Effector CD4-positive, alpha-beta T cell (primary cell): ENCODE data around the gene KIF26B.
"Not testable (repeated sequence)": the region's sequence is repeated elsewhere in the genome, so short reads cannot be mapped to it uniquely, and the experiment has no call there.

Source experiments
- DNase-seq: peaks from one replicate; pipeline ENCODE4 v3.0.0-alpha.2; 2020

The KIF26B gene

GRCh38 chr1:245671349-245671748 lies 516.6 kb downstream of the KIF26B start:
- no peak for DNase-seq

- no peak for DNase-seq
Measured at GRCh38 chr1:245671966-245672767, 517.4 kb downstream of the KIF26B start.

- DNase-seq = not testable (repeated sequence)
Measured at GRCh38 chr1:245672836-245673656, 518.3 kb downstream of the KIF26B start.

DNA sequence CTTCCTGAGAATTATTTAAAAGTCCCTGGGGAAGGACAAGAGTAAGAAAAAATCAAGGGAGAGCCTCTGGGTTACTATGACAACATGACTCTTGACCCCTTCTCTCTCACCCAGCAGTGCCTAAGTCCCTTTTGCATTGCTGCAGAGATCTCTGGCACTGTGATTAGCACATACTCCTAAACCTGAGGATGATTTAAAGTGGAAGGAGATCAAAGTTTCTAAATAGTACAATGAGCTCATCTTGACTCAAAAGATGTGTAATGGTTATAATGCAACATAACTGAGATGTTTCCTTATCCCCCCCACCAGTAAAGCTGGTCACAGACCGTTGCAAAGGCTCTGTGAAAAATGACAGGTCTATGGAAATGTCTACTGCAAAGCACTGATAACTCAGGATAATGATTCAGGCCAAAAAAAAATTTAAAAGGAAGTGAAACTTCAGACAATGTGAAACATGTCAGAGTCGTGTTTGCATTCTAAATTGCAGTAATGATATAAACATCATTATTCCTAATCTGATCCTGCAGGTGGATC lies 519.2 kb downstream of the KIF26B start:
- no peak for DNase-seq

DNA sequence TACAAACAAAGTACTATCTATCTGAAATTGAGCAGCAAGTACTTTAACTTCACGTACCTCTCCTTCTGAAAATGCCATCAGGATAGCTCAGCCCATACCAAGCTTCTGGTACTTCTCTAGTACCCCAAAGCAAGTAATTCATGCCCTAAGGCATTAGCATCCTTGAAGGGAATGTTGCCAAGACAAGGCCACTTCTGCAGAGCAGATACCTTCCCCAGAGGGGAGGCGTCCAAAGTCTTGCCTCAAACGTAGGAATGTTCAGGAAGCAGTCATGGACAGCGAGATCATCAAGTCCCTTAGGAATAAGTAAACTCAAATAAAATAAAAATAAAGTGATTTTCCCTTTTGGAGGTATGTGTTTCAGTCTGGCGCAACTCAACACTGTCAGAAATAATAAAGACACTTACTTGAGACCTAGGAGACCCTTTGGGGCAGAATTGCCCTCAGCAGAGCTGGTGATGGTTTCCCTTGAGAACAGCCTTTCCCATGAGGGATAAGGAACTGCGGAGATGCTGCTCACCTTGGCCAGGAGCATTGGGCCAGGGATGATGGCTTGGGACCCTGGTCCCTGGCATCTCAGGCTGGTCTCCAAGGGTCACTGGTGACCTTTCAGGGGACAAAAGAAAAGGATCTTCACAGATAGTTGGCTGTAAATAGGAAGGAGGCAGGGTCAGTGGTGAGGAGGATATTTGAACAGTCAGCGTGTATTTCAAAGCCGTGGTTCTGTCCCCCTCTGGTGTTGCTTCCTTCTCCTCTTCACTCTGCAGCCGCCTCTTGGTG lies 522.9 kb downstream of the KIF26B start:
- DNase-seq = no peak

GRCh38 chr1:245678860-245679411 lies 524.2 kb downstream of the KIF26B start:
- DNase-seq = no peak

DNA sequence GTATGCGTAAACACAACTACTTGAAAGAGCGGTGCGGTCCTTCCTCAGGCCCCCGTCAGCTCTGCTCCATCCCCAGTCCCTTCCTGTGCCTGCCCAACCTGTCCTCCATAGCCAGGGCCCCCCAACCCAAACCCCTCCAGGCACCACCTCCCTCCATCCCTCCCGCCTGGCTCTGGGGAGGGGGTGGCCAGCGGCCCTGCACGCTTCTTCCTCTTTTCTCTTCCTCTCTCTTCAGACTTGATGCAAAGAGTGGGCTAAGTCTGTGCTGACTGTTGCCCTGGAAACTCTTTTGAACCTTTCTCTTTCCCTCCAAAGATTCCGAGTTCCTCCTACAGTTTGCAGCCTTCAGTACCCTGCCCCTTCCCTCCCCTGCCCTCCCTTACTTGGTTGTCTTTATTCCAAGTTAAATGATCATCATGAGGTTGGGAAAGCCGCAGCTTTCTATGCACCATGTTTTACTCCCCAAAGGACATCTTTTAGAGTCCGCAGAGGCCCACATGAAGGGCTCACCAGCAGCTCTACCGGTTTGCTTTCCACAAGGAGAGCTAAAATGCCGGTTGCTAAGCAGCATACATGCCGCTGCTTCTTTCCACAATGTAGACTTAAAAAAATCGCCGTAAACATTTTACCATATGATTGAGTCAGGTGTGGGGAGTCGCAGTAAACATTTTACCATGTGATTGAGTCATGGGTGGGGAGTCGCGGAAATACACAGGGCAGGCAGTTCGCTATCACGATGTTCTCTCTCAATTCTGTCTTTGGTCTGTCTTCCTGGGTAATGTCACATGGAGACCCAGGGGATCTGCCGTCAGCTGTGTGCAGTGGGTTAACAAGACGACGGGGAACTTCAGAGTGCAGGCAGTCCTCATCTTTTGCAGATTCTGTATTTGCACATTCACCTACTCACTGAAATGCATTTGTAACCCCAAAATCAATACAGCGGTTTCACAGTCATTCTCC lies 525.3 kb downstream of the KIF26B start:
- no peak for DNase-seq

- no peak for DNase-seq
Measured at GRCh38 chr1:245682638-245683628, 528.1 kb downstream of the KIF26B start.

DNA sequence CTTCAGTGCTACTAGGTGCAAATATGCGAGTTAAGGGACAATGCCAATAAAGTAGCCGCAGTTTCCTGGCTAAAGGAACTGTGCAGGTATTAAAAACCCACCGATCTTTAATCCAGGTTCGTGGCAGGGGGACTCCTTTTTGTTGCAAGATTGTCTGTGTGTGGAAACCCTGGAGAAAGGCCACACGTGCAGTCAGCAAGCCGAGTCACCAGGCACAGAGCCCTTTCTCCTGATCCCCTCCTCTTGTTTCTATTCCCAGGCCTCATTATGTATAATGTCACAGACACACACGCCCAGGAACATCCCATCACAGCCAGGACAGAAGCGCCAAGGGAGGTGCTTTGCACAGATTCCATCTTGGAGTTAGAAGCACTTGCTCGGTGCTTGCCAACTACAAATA lies 528.9 kb downstream of the KIF26B start:
- DNase-seq = no peak

DNA sequence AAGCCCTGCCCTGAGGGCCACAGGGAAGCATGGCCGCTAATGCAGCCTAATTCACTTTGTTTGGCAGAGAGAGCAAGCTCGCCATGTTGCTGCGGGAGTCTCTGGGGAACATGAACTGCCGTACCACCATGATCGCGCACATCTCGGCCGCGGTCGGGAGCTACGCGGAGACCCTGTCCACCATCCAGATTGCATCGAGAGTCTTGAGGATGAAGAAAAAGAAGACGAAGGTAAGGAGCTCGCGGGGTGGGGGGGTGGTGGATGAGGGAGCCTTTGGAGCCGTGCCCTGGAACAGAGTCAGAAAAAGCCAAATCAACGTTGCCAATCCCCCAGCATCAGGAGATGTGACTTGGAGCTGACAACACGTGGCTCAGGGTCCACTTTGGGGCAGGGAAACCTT lies 529.4 kb downstream of the KIF26B start:
- no peak for DNase-seq

DNA sequence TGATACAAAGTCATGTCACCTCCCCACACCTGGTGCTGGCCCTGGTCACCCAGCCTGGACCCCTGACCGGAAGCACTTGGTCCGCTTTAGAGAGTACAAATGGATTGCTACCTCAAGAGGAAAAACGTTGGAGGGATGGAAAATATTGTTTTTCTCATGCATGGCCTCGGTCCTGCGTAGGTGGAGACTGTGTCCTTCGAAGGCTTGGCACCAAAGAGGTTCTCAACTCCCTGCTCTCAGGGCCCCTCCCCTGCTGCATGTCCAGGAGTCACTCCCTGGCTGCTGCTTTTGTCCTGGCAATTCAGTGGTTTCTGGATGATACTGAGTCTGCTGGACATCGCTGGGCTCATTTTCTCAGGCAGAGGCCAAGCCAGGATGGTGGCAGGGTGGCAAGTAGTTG lies 529.8 kb downstream of the KIF26B start:
- no peak for DNase-seq

DNA sequence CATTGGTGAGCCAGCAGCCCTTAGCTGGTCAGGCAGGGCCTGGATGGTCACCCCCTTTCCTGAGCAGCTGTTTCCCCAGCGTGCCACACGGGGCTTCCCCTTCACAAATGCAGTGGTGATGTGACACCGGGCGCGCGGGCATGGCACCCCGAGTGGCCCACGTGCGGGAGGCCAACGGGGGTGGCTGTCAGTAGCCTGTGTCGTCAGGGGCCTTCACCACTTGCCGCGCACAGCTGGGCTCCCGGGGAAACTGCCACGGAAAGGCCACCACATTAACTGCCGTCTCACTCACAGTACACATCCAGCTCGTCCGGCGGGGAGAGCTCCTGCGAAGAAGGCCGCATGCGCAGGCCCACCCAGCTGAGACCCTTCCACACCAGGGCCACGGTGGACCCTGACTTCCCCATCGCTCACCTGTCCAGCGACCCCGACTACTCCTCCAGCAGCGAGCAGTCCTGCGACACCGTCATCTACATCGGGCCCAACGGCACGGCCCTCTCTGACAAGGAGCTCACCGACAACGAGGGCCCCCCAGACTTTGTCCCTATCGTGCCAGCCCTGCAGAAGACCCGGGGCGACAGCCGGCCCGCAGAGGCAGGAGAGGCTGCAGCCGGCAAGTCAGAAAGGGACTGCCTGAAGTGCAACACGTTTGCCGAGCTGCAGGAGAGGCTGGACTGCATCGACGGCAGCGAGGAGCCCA lies 530.5 kb downstream of the KIF26B start:
- no peak for DNase-seq

GRCh38 chr1:245686006-245686405 lies 531.2 kb downstream of the KIF26B start:
- no peak for DNase-seq

- no peak for DNase-seq
Measured at GRCh38 chr1:245686446-245687030, 531.8 kb downstream of the KIF26B start.

GRCh38 chr1:245687152-245687635 lies 532.4 kb downstream of the KIF26B start:
- DNase-seq = no peak

DNA sequence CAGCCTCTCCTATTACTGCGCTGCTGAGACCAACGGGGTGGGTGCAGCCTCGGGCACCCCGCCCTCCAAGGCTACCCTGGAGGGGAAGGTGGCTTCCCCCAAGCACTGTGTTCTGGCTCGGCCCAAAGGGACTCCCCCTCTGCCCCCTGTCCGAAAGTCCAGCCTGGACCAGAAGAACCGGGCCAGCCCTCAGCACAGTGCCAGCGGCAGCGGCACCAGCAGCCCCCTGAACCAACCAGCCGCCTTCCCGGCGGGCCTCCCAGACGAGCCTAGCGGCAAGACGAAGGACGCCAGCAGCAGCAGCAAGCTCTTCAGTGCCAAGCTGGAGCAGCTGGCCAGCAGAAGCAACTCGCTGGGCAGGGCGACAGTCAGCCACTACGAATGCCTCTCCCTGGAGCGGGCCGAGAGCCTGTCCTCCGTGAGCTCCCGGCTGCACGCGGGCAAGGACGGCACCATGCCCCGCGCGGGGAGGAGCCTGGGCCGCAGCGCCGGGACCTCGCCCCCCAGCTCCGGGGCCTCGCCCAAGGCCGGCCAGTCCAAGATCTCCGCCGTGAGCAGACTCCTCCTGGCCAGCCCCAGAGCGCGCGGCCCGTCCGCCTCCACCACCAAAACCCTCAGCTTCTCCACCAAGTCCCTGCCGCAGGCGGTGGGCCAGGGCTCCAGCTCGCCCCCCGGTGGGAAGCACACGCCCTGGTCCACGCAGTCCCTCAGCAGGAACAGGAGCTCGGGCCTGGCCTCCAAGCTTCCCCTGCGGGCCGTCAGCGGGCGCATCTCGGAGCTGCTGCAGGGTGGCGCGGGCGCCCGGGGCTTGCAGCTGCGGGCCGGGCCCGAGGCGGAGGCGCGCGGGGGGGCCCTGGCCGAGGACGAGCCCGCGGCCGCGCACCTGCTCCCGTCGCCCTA lies 533.1 kb downstream of the KIF26B start:
- no peak for DNase-seq

GRCh38 chr1:245688536-245689453 lies 534.0 kb downstream of the KIF26B start:
- no peak for DNase-seq
